Measurements from ENCODE around the gene SGCD.

Gene SGCD

GRCh38 chr5:156694598-156694997, 367.6 kb downstream of the SGCD start:
- Histone ChIP-seq H3K36me3 (ENCODE audit: control insufficient read depth in 2 of 2, insufficient read depth in 1 of 2, low read length in 2 of 2) (no peaks in the 10 kb centered on the region), H3K4me1 (ENCODE audit: control insufficient read depth, insufficient read depth, low read length) (no peaks in the 10 kb centered on the region), H3K9me3 (ENCODE audit: control insufficient read depth, insufficient read depth, low read depth, low read length) (no peaks in the 10 kb centered on the region), H3K4me3 (ENCODE audit: low read depth, low read length) (no peak overlapping the region), H3K27ac (ENCODE audit: extremely low read depth, low read depth, low read length) (no peak overlapping the region)
- ChIA-PET POLR2A (no interaction called here), CTCF (no interaction called here)
- TF ChIP-seq ZNF266 (tag by site-specific recombination; IDR thresholded peaks at IDR 0.05; ENCODE audit: low read depth): no peak
- no peak for TF ChIP-seq RBAK (tag by site-specific recombination; IDR thresholded peaks at IDR 0.05)
- no peak for TF ChIP-seq ZNF558 (tag by site-specific recombination; IDR thresholded peaks at IDR 0.05)
- TF ChIP-seq ZBTB7A (tag by site-specific recombination; IDR thresholded peaks at IDR 0.05; ENCODE audit: low read depth): no peak
- TF ChIP-seq YY2 (tag by site-specific recombination; IDR thresholded peaks at IDR 0.05): no peak
- TF ChIP-seq, protein P1, sequence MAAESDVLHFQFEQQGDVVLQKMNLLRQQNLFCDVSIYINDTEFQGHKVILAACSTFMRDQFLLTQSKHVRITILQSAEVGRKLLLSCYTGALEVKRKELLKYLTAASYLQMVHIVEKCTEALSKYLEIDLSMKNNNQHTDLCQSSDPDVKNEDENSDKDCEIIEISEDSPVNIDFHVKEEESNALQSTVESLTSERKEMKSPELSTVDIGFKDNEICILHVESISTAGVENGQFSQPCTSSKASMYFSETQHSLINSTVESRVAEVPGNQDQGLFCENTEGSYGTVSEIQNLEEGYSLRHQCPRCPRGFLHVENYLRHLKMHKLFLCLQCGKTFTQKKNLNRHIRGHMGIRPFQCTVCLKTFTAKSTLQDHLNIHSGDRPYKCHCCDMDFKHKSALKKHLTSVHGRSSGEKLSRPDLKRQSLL (tag by site-specific recombination; IDR thresholded peaks at IDR 0.05): no peak
- TF ChIP-seq, protein P2, sequence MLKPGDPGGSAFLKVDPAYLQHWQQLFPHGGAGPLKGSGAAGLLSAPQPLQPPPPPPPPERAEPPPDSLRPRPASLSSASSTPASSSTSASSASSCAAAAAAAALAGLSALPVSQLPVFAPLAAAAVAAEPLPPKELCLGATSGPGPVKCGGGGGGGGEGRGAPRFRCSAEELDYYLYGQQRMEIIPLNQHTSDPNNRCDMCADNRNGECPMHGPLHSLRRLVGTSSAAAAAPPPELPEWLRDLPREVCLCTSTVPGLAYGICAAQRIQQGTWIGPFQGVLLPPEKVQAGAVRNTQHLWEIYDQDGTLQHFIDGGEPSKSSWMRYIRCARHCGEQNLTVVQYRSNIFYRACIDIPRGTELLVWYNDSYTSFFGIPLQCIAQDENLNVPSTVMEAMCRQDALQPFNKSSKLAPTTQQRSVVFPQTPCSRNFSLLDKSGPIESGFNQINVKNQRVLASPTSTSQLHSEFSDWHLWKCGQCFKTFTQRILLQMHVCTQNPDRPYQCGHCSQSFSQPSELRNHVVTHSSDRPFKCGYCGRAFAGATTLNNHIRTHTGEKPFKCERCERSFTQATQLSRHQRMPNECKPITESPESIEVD (tag by site-specific recombination; IDR thresholded peaks at IDR 0.05): no peak
- no peak for TF ChIP-seq BCL11A (tag by site-specific recombination; IDR thresholded peaks at IDR 0.05; ENCODE audit: low read depth)
- no peak for TF ChIP-seq ZNF155 (tag by site-specific recombination; IDR thresholded peaks at IDR 0.05)
- TF ChIP-seq EGR2 (tag by site-specific recombination; IDR thresholded peaks at IDR 0.05; ENCODE audit: low read depth): no peak
- no peak for TF ChIP-seq ZSCAN5A (tag by site-specific recombination; IDR thresholded peaks at IDR 0.05)
- TF ChIP-seq ZNF623 (tag by site-specific recombination; IDR thresholded peaks at IDR 0.05): no peak
- no peak for TF ChIP-seq ZNF24 (tag by site-specific recombination; IDR thresholded peaks at IDR 0.05)
- TF ChIP-seq ZNF549 (tag by site-specific recombination; IDR thresholded peaks at IDR 0.05): no peak
- no peak for TF ChIP-seq HOXC10 (CRISPR knock-in tag; IDR thresholded peaks at IDR 0.05)
- TF ChIP-seq SP2 (tag by site-specific recombination; IDR thresholded peaks at IDR 0.05): no peak
- TF ChIP-seq ZNF560 (tag by site-specific recombination; IDR thresholded peaks at IDR 0.05; ENCODE audit: borderline replicate concordance): no peak
- no peak for TF ChIP-seq SALL2 (tag by site-specific recombination; IDR thresholded peaks at IDR 0.05; ENCODE audit: borderline replicate concordance)
- no peak for TF ChIP-seq ZNF146 (tag by site-specific recombination; IDR thresholded peaks at IDR 0.05)

- H3K27ac ChIP-seq (ENCODE audit: extremely low read depth, low read depth, low read length): no peak overlapping the region
- no peaks in the 10 kb centered on the region for H3K9me3 ChIP-seq (ENCODE audit: control insufficient read depth, insufficient read depth, low read depth, low read length)
- no peaks in the 10 kb centered on the region for H3K36me3 ChIP-seq (ENCODE audit: control insufficient read depth in 2 of 2, insufficient read depth in 1 of 2, low read length in 2 of 2)
- no peak overlapping the region for H3K4me3 ChIP-seq (ENCODE audit: low read depth, low read length)
- ChIA-PET POLR2A (no interaction called here), CTCF (no interaction called here)
- H3K4me1 ChIP-seq (ENCODE audit: control insufficient read depth, insufficient read depth, low read length): no peaks in the 10 kb centered on the region
- TF ChIP-seq WT1 (tag by site-specific recombination; IDR thresholded peaks at IDR 0.05) (no peak), ZNF10 (tag by site-specific recombination; IDR thresholded peaks at IDR 0.05) (no peak), ZNF133 (tag by site-specific recombination; IDR thresholded peaks at IDR 0.05) (no peak), ZNF549 (tag by site-specific recombination; IDR thresholded peaks at IDR 0.05) (no peak), ZNF302 (tag by site-specific recombination; IDR thresholded peaks at IDR 0.05; ENCODE audit: low read depth) (no peak), ZNF140 (tag by site-specific recombination; IDR thresholded peaks at IDR 0.05) (no peak), ZNF114 (tag by site-specific recombination; IDR thresholded peaks at IDR 0.05) (no peak), ZNF48 (tag by site-specific recombination; IDR thresholded peaks at IDR 0.05) (no peak)
Observed at GRCh38 chr5:156695774-156696173, 368.8 kb downstream of the SGCD start.

Data from HEK293 (cell line).